Right ventricle myocardium inferior (tissue), 1 donor: Measurements from ENCODE around the gene HVCN1. TPM values are rescaled to one million over a fixed set of nuclear protein-coding genes. Genes with fewer than 3 reads are reported as not detected.
"Not testable (repeated sequence)": the region's sequence is repeated elsewhere in the genome, so short reads cannot be mapped to it uniquely, and the experiment has no call there.

Experiments
- ATAC-seq: fragments of 200-7000 bp; cut with Tn5 transposase; one replicate; pipeline ENCODE4 v1.9.1; 2020; ENCODE audit warnings: mild to moderate bottlenecking, moderate library complexity
- DNase-seq: peaks from one replicate; pipeline ENCODE4 v3.0.0; 2021; ENCODE audit errors: missing footprints
- intact Hi-C: fragments of 100-400 bp; cut with DNase I; formaldehyde crosslinking; loops from one replicate; pipeline ENCODE4 v1.11.0; 2022
- total RNA-seq: library from RNA; stranded (reverse); fragmentation: NEBNext Ultra II Directional; extraction: Animal tissue kit (Norgen Biotek cat#: 25700); gene quantifications from one replicate; pipeline ENCODE4 v1.2.1, GENCODE V29; 2021
- donor health status: DM: no; HTN: yes; CAD: no; lungs with severe emphysema.

The HVCN1 gene
- total RNA-seq, 1 donor from 2014 or later, result 11.8 TPM

GRCh38 chr12:110639336-110640141 is 49.4 kb downstream of the HVCN1 start:
- intact Hi-C loops, result loop anchor here (2.0 to 5.0 kb wide), 2 partner anchors 25 to 103 kb away; partner anchors contain the start of genes PPP1CC and TCTN1
- ATAC-seq, result no peak
- DNase-seq, result no peak

- no peak for ATAC-seq
- intact Hi-C loops, result no loop called here
- DNase-seq, result no peak
Observed at GRCh38 chr12:110638796-110639195, 50.1 kb downstream of the HVCN1 start.

GRCh38 chr12:110637869-110638441 is 51.0 kb downstream of the HVCN1 start:
- intact Hi-C loops, result no loop called here
- ATAC-seq, result no peak

GRCh38 chr12:110636516-110636915 is 52.4 kb downstream of the HVCN1 start:
- no peak for DNase-seq
- no peak for ATAC-seq
- intact Hi-C loops, result no loop called here

More at GRCh38 chr12:110637869-110638441, 51.0 kb downstream of the HVCN1 start:
- no peak for DNase-seq

GRCh38 chr12:110635055-110635454 is 53.9 kb downstream of the HVCN1 start:
- intact Hi-C loops, result no loop called here
- no peak for ATAC-seq
- DNase-seq, result no peak

GRCh38 chr12:110627500-110628195 is 61.3 kb downstream of the HVCN1 start:
- ATAC-seq (no peak), DNase-seq (no peak)
- intact Hi-C loops, result no loop called here

GRCh38 chr12:110622582-110622981 is 66.3 kb downstream of the HVCN1 start:
- intact Hi-C loops, result loop anchor here (5.0 kb wide), 1 partner anchor 205 kb away; no protein-coding TSS in a partner anchor
- no peak for ATAC-seq
- no peak for DNase-seq

- no peak for ATAC-seq
- no peak for DNase-seq
- intact Hi-C loops, result no loop called here
Observed at GRCh38 chr12:110619534-110619953, 69.4 kb downstream of the HVCN1 start.

- intact Hi-C loops, result no loop called here
- no peak for DNase-seq
- no peak for ATAC-seq
Observed at GRCh38 chr12:110616471-110617115, 72.3 kb downstream of the HVCN1 start.

GRCh38 chr12:110615171-110615570 is 73.7 kb downstream of the HVCN1 start:
- no peak for DNase-seq
- no peak for ATAC-seq
- intact Hi-C loops, result loop anchor here (2.0 kb wide), 1 partner anchor 26 kb away; no protein-coding TSS in a partner anchor

GRCh38 chr12:110613771-110614684 is 74.9 kb downstream of the HVCN1 start, which contains the start of gene TCTN1:
TCTN1 (plus strand) TSS chr12:110614129; CDS start chr12:110614183, 54 bp downstream.
- peak; percentile 99 for DNase-seq
- intact Hi-C loops, result loop anchor here (2.0 to 5.0 kb wide), 2 partner anchors 27 to 83 kb away; no protein-coding TSS in a partner anchor
- ATAC-seq, result peak; percentile 99

- intact Hi-C loops, result loop anchor here (5.0 kb wide), 1 partner anchor 84 kb away; no protein-coding TSS in a partner anchor
- DNase-seq (no peak), ATAC-seq (peak; percentile 45)
Observed at GRCh38 chr12:110613071-110613770, 75.7 kb downstream of the HVCN1 start.

- ATAC-seq, result no peak
- intact Hi-C loops, result no loop called here
- DNase-seq, result no peak
Observed at GRCh38 chr12:110606253-110606611, 82.7 kb downstream of the HVCN1 start.

GRCh38 chr12:110602085-110602814 is 86.7 kb downstream of the HVCN1 start:
- not testable (repeated sequence) for DNase-seq
- intact Hi-C loops, result loop anchor here (1.0 to 5.0 kb wide), 4 partner anchors 90 to 285 kb away; partner anchors contain the start of genes ARPC3, FAM216A and GPN3
- peak; percentile 64 for ATAC-seq

- intact Hi-C loops, result loop anchor here (5.0 kb wide), 2 partner anchors 148 to 287 kb away; partner anchors contain the start of gene ARPC3
- no peak for DNase-seq
- peak; percentile 51 for ATAC-seq
Observed at GRCh38 chr12:110600254-110600653, 88.7 kb downstream of the HVCN1 start.

- DNase-seq (no peak), ATAC-seq (no peak)
- intact Hi-C loops, result no loop called here
Observed at GRCh38 chr12:110599334-110599733, 89.6 kb downstream of the HVCN1 start.
